ENCODE results near the gene SOS2.
A peak's percentile ranks its signal among the peaks of the same experiment; 100 is the strongest.

SOS2 gene

DNA sequence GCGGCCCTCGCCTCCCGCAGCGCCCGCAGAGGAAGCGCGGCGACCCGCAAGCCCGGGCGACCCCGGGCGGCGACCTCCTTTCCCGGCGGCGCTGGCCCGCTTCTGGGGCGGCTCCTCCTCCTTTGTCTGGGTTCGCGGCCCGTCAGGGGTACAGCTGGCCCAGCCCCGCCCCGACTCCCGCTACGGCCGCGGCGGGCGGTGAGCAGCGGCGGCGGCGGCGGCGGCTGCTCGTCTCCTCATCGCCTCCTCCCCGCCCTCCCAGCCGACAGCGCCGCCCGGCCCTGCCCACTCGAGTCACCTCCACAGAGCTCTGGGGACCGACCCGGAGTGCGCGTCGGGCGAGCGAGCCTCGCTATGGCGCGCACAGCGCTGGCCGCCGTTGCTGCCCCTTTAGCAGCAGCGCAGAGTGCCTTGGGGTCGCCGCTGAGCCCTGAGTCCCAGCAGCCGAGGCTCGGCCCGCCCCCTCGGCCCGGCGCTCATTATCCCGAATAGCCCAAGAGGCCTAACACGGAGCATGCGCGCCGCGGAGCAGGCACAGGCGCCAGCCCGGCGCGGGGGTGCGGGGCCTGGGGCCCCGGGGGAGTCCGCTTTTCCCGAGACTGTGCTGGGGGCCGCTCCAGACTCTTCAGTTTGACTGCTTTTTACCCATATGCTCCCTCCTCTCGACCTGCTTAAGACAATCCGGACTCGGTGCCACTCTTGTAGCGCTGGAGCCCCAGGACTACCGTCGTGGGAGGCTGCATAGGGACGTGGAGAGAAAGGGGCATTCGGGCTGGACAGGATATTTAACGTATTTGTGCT lies at the start of gene SOS2:
SOS2 (minus strand) TSS at position 104 of the 801 bp plus-strand sequence. CDS start 295 bp downstream, outside the sequence.
- peak; percentile 95 for ATAC-seq
- 0 out of 2 replicates have a peak, but pooled peaks have one; percentile 27 for TF ChIP-seq TSHZ2 (CRISPR knock-in tag; IDR thresholded peaks at IDR 0.05)
- no peak for TF ChIP-seq ZFP30 (CRISPR knock-in tag; IDR thresholded peaks at IDR 0.05)

- TF ChIP-seq, protein P1, sequence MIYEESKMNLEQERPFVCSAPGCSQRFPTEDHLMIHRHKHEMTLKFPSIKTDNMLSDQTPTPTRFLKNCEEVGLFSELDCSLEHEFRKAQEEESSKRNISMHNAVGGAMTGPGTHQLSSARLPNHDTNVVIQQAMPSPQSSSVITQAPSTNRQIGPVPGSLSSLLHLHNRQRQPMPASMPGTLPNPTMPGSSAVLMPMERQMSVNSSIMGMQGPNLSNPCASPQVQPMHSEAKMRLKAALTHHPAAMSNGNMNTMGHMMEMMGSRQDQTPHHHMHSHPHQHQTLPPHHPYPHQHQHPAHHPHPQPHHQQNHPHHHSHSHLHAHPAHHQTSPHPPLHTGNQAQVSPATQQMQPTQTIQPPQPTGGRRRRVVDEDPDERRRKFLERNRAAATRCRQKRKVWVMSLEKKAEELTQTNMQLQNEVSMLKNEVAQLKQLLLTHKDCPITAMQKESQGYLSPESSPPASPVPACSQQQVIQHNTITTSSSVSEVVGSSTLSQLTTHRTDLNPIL (CRISPR knock-in tag; IDR thresholded peaks at IDR 0.05; ENCODE audit: low read depth), result no peak
- TF ChIP-seq TCF4 (CRISPR knock-in tag; IDR thresholded peaks at IDR 0.05; ENCODE audit: borderline replicate concordance), result no peak
- no peak for TF ChIP-seq BACH2 (CRISPR knock-in tag; IDR thresholded peaks at IDR 0.05; ENCODE audit: borderline replicate concordance)
- TF ChIP-seq ZFP30 (CRISPR knock-in tag; IDR thresholded peaks at IDR 0.05), result no peak
- TF ChIP-seq ZC3H10 (CRISPR knock-in tag; IDR thresholded peaks at IDR 0.05), result no peak
- no peak for TF ChIP-seq SNAI2 (CRISPR knock-in tag; IDR thresholded peaks at IDR 0.05)
- no peak for TF ChIP-seq ZNF565 (CRISPR knock-in tag; conservative IDR thresholded peaks at IDR 0.05; ENCODE audit: low read depth)
- no peak for TF ChIP-seq ZNF70 (CRISPR knock-in tag; IDR thresholded peaks at IDR 0.05)
- ATAC-seq, result no peak
These were observed 41.1 kb upstream of the SOS2 start for GRCh38 chr14:50272498-50272897.

DNA sequence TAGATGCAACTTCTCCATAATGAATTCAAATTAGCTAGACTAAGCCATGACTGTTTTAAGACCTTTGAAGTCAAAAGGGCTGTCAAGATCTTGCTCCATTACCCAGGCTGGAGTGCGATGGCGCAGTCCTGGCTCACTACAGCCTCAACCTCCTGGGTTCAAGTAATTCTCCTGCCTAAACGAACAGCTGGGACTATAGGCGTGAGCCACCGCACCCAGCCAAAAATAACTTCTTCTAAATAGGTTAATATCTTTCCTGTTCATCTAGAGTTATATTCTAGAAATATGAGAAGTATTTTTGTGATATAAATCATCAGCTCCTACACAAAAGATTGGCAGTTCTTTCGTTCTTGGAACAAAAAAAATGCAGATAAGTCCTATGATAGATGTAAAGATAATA lies 39.6 kb upstream of the SOS2 start:
- no peak for ATAC-seq
- TF ChIP-seq TCF4 (CRISPR knock-in tag; IDR thresholded peaks at IDR 0.05; ENCODE audit: borderline replicate concordance), result no peak
- TF ChIP-seq ZFP3 (CRISPR knock-in tag; IDR thresholded peaks at IDR 0.05), result no peak
- TF ChIP-seq CSRNP3 (CRISPR knock-in tag; IDR thresholded peaks at IDR 0.05), result no peak
- TF ChIP-seq TOX (CRISPR knock-in tag; IDR thresholded peaks at IDR 0.05; ENCODE audit: borderline replicate concordance), result no peak
- TF ChIP-seq, protein P1 (CRISPR knock-in tag; IDR thresholded peaks at IDR 0.05; ENCODE audit: low read depth), result no peak
- no peak for TF ChIP-seq ZNF70 (CRISPR knock-in tag; IDR thresholded peaks at IDR 0.05)

DNA sequence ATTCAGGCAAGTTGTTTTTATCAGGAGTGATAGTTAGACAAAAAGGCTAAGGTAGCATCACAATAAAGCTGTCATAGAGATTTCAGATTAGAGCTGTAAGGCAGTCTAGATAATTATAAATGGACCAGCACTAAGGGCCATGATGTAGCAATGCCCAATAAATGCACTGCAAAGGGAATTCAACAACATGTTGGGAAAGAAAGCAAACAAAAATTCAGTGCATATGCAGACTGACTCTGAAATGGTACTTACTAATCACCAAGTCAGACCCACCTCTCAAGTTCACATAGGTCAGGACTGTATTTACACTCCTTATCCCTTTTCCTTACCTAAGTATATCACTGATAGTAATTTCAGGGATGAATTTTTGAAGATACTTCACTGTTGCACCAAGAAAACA lies 33.7 kb upstream of the SOS2 start:
- TF ChIP-seq BACH2 (CRISPR knock-in tag; IDR thresholded peaks at IDR 0.05; ENCODE audit: borderline replicate concordance) (no peak), RARB (CRISPR knock-in tag; IDR thresholded peaks at IDR 0.05) (no peak)
- ATAC-seq, result no peak

GRCh38 chr14:50263321-50263720 lies 31.9 kb upstream of the SOS2 start:
- ATAC-seq, result no peak
- TF ChIP-seq ZNF8 (CRISPR knock-in tag; IDR thresholded peaks at IDR 0.05) (no peak), TOX (CRISPR knock-in tag; IDR thresholded peaks at IDR 0.05; ENCODE audit: borderline replicate concordance) (no peak), ZC3H10 (CRISPR knock-in tag; IDR thresholded peaks at IDR 0.05) (no peak), ZNF70 (CRISPR knock-in tag; IDR thresholded peaks at IDR 0.05) (no peak), ISL1 (CRISPR knock-in tag; IDR thresholded peaks at IDR 0.05) (no peak), POU6F1 (CRISPR knock-in tag; IDR thresholded peaks at IDR 0.05; ENCODE audit: borderline replicate concordance, low read depth) (no peak), CSDC2 (CRISPR knock-in tag; IDR thresholded peaks at IDR 0.05) (no peak), TCF4 (CRISPR knock-in tag; IDR thresholded peaks at IDR 0.05; ENCODE audit: borderline replicate concordance) (no peak)
- TF ChIP-seq, protein P2, sequence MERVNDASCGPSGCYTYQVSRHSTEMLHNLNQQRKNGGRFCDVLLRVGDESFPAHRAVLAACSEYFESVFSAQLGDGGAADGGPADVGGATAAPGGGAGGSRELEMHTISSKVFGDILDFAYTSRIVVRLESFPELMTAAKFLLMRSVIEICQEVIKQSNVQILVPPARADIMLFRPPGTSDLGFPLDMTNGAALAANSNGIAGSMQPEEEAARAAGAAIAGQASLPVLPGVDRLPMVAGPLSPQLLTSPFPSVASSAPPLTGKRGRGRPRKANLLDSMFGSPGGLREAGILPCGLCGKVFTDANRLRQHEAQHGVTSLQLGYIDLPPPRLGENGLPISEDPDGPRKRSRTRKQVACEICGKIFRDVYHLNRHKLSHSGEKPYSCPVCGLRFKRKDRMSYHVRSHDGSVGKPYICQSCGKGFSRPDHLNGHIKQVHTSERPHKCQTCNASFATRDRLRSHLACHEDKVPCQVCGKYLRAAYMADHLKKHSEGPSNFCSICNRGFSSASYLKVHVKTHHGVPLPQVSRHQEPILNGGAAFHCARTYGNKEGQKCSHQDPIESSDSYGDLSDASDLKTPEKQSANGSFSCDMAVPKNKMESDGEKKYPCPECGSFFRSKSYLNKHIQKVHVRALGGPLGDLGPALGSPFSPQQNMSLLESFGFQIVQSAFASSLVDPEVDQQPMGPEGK (CRISPR knock-in tag; IDR thresholded peaks at IDR 0.05; ENCODE audit: borderline replicate concordance), result no peak
